ENCODE measurements around the gene TDRKH.

DNA sequence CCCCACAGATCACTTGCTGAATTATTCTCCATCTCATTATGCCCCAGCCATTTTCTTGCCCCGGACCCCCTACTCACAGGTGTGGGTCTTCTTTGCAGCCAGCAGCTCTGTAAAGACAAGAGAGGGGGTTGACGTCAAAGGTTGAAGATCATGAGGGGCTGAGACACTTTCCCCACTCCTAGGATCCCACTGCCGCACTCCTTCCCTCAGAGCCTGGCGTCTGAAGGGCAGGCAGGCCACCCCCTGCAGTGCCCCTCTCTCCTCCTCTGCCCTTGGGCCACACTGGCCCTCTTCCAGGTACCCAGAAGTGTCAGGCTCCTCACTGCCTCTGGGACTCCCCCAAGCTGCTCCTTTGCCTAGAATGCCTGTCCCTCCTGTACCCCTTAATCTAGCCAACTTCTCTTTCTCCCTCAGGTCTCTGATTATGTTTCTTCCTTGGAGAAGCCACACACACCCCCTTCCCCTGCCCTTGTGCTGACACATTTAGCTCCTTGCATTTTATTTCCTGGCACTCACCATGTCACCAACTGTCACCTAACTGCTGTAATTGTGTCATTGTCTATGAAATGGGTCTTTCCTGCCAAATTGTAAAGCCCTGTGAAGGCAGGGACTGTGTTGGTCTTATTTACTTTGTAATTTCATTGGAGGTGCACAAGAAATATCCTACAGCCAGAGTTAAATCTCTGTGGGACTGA lies 39.2 kb upstream of the TDRKH start:
- TF ChIP-seq EZH2 (IDR thresholded peaks at IDR 0.05; ENCODE audit: insufficient read depth, poor library complexity, severe bottlenecking) = no peak
- no peak for TF ChIP-seq EZH2phosphoT487 (IDR thresholded peaks at IDR 0.05; ENCODE audit: insufficient read depth, low read depth)

Data from GM23248 (cell line).